ENCODE measurements around the gene KCNJ18.
"Not testable (repeated sequence)": the region's sequence is repeated elsewhere in the genome, so short reads cannot be mapped to it uniquely, and the experiment has no call there.

The KCNJ18 gene

GRCh38 chr17:21670361-21671155 lies 21.8 kb upstream of the KCNJ18 start:
- in situ Hi-C loops (cut with MboI; ENCODE audit: low sequenced_read_pairs): not testable (repeated sequence)

GRCh38 chr17:21671437-21671836 lies 20.9 kb upstream of the KCNJ18 start:
- in situ Hi-C loops (cut with MboI; ENCODE audit: low sequenced_read_pairs): not testable (repeated sequence)

GRCh38 chr17:21671871-21672270 lies 20.5 kb upstream of the KCNJ18 start:
- in situ Hi-C loops (cut with MboI; ENCODE audit: low sequenced_read_pairs): not testable (repeated sequence)

- in situ Hi-C loops (cut with MboI; ENCODE audit: low sequenced_read_pairs): not testable (repeated sequence)
Observed at GRCh38 chr17:21673451-21674241, 18.7 kb upstream of the KCNJ18 start.

GRCh38 chr17:21674242-21674731 lies 18.0 kb upstream of the KCNJ18 start:
- in situ Hi-C loops (cut with MboI; ENCODE audit: low sequenced_read_pairs): no loop called here

GRCh38 chr17:21674891-21675738 lies 17.2 kb upstream of the KCNJ18 start:
- in situ Hi-C loops (cut with MboI; ENCODE audit: low sequenced_read_pairs): not testable (repeated sequence)

- in situ Hi-C loops (cut with MboI; ENCODE audit: low sequenced_read_pairs): not testable (repeated sequence)
Observed at GRCh38 chr17:21675739-21676130, 16.6 kb upstream of the KCNJ18 start.

GRCh38 chr17:21676281-21677111 lies 15.8 kb upstream of the KCNJ18 start:
- in situ Hi-C loops (cut with MboI; ENCODE audit: low sequenced_read_pairs): no loop called here

GRCh38 chr17:21677126-21677910 lies 15.0 kb upstream of the KCNJ18 start:
- in situ Hi-C loops (cut with MboI; ENCODE audit: low sequenced_read_pairs): no loop called here

- in situ Hi-C loops (cut with MboI; ENCODE audit: low sequenced_read_pairs): no loop called here
Observed at GRCh38 chr17:21677911-21678310, 14.4 kb upstream of the KCNJ18 start.

GRCh38 chr17:21678393-21679081 lies 13.8 kb upstream of the KCNJ18 start:
- in situ Hi-C loops (cut with MboI; ENCODE audit: low sequenced_read_pairs): no loop called here

GRCh38 chr17:21679256-21680146 lies 12.8 kb upstream of the KCNJ18 start:
- in situ Hi-C loops (cut with MboI; ENCODE audit: low sequenced_read_pairs): no loop called here

- in situ Hi-C loops (cut with MboI; ENCODE audit: low sequenced_read_pairs): no loop called here
Observed at GRCh38 chr17:21680366-21680765, 12.0 kb upstream of the KCNJ18 start.

GRCh38 chr17:21680850-21681351 lies 11.4 kb upstream of the KCNJ18 start:
- in situ Hi-C loops (cut with MboI; ENCODE audit: low sequenced_read_pairs): not testable (repeated sequence)

- in situ Hi-C loops (cut with MboI; ENCODE audit: low sequenced_read_pairs): not testable (repeated sequence)
Observed at GRCh38 chr17:21681576-21681975, 10.7 kb upstream of the KCNJ18 start.

GRCh38 chr17:21682130-21682529 lies 10.2 kb upstream of the KCNJ18 start:
- in situ Hi-C loops (cut with MboI; ENCODE audit: low sequenced_read_pairs): not testable (repeated sequence)

GRCh38 chr17:21683142-21683712 lies 9.1 kb upstream of the KCNJ18 start:
- in situ Hi-C loops (cut with MboI; ENCODE audit: low sequenced_read_pairs): not testable (repeated sequence)
